PC-3 (cell line): ENCODE data around the gene GLRX5. TPM values are rescaled to one million over a fixed set of nuclear protein-coding genes. Genes with fewer than 3 reads are reported as not detected.

ENCODE experiments used
- ATAC-seq: fragments of 200-7000 bp; cut with Tn5 transposase; 2 replicates; pipeline ENCODE4 v1.9.1; 2020; ENCODE audit warnings: mild to moderate bottlenecking, moderate library complexity
- BruUV-seq: library from RNA; stranded (reverse); fragments of 400-500 nt; replicated peaks from 2 replicates; lab custom pipeline; 2021; lab: Mats Ljungman, UMichigan
- CTCF ChIA-PET: fragments of 300-600 bp; sonication (Branson Sonifier 250); formaldehyde crosslinking; loops from one replicate; lab custom pipeline; 2022; ENCODE audit warnings: antibody characterized with exemption; lab: Charles Lee
- POLR2A ChIA-PET: fragments of 300-600 bp; sonication (Branson Sonifier 250); formaldehyde crosslinking; loops from one replicate; lab custom pipeline; 2022; ENCODE audit warnings: antibody characterized with exemption; ENCODE audit not compliant: unreplicated experiment; lab: Charles Lee
- DNase-seq: peaks from one replicate; pipeline ENCODE4 v3.0.0-alpha.2; 2015
- H2AFZ ChIP-seq: fragments of 300-600 bp; sonication (generic); 2 replicates; pipeline ENCODE4 v1.6.0; 2016; ENCODE audit warnings: antibody characterized with exemption, low read length
- H3F3A ChIP-seq: fragments of 300-600 bp; sonication (generic); one replicate; pipeline ENCODE4 v1.6.0; 2017; ENCODE audit warnings: antibody characterized with exemption, low read length, control low read depth, mild to moderate bottlenecking; ENCODE audit not compliant: unreplicated experiment
- H3K27ac ChIP-seq: fragments of 300-600 bp; sonication (generic); 2 replicates; pipeline ENCODE4 v1.5.1; 2016; ENCODE audit warnings: mild to moderate bottlenecking, low read length
- H3K27me3 ChIP-seq: fragments of 300-600 bp; sonication (generic); 2 replicates; pipeline ENCODE4 v1.6.1; 2016; ENCODE audit warnings: low read length, mixed read lengths
- H3K36me3 ChIP-seq: fragments of 300-600 bp; sonication (generic); 2 replicates; pipeline ENCODE4 v1.6.1; 2016; ENCODE audit warnings: low read depth, mixed run types, low read length, mixed read lengths
- H3K4me1 ChIP-seq: fragments of 300-600 bp; sonication (generic); 2 replicates; pipeline ENCODE4 v1.5.1; 2016; ENCODE audit warnings: low read length; ENCODE audit not compliant: insufficient read depth
- H3K4me2 ChIP-seq: fragments of 300-600 bp; sonication (generic); 2 replicates; pipeline ENCODE4 v1.6.0; 2016; ENCODE audit warnings: low read length
- H3K4me3 ChIP-seq: fragments of 300-600 bp; sonication (generic); 2 replicates; pipeline ENCODE4 v1.5.1; 2016; ENCODE audit warnings: mild to moderate bottlenecking, low read length, mixed read lengths
- H3K79me2 ChIP-seq: fragments of 300-600 bp; sonication (generic); 2 replicates; pipeline ENCODE4 v1.6.1; 2017; ENCODE audit warnings: low read length, mixed read lengths
- H3K9ac ChIP-seq: fragments of 300-600 bp; sonication (generic); 2 replicates; pipeline ENCODE4 v1.6.0; 2016; ENCODE audit warnings: mild to moderate bottlenecking, low read length
- H3K9me2 ChIP-seq: fragments of 300-600 bp; sonication (generic); replicated peaks from 2 replicates; pipeline ENCODE4 v1.6.1; 2016; ENCODE audit warnings: mixed run types, low read length, mixed read lengths
- H3K9me3 ChIP-seq: fragments of 300-600 bp; sonication (generic); 2 replicates; pipeline ENCODE4 v1.6.1; 2016; ENCODE audit warnings: low read length, mixed read lengths
- H4K20me1 ChIP-seq: fragments of 300-600 bp; sonication (generic); 2 replicates; pipeline ENCODE4 v1.6.1; 2016; ENCODE audit warnings: low read length, mixed read lengths
- CTCF ChIP-seq: fragments of 300-600 bp; sonication (generic); conservative IDR thresholded peaks from 2 replicates; pipeline ENCODE4 v1.5.1; 2017; ENCODE audit warnings: antibody characterized with exemption, low read depth, mild to moderate bottlenecking, low read length
- EZH2 ChIP-seq: fragments of 300-600 bp; sonication (generic); IDR thresholded peaks from one replicate; pipeline ENCODE4 v1.6.1; 2017; ENCODE audit warnings: antibody characterized with exemption, mild to moderate bottlenecking, low read length; ENCODE audit not compliant: unreplicated experiment
- EZH2phosphoT487 ChIP-seq: fragments of 300-600 bp; sonication (generic); IDR thresholded peaks from 2 replicates; pipeline ENCODE4 v1.6.1; 2018; ENCODE audit warnings: mild to moderate bottlenecking, antibody characterized with exemption, low read length, borderline replicate concordance
- intact Hi-C: fragments of 100-400 bp; cut with micrococcal nuclease; formaldehyde crosslinking; loops from 2 replicates; pipeline ENCODE4 v1.9.0; 2023
- total RNA-seq: library from RNA; depleted of rRNA; stranded (reverse); fragments of >200 nt; gene quantifications from 2 replicates; pipeline ENCODE4 v1.2.3, GENCODE V29; 2014

Gene GLRX5
- total RNA-seq, 1 experiment from 2014 or later = 60.0 TPM

- H3K4me1 ChIP-seq = peaks cover 34% of the 10 kb centered on the region
- no peak overlapping the region for H3K4me2 ChIP-seq
- ChIA-PET CTCF (no interaction called here), POLR2A (no interaction called here)
- no peaks in the 10 kb centered on the region for H3K79me2 ChIP-seq
- no peak for DNase-seq
- no TSS peak for BruUV-seq
- no peak overlapping the region for H3K27ac ChIP-seq
- TF ChIP-seq EZH2phosphoT487 (no peak), EZH2 (no peak), CTCF (no peak)
- H4K20me1 ChIP-seq = no peaks in the 10 kb centered on the region
- H3K36me3 ChIP-seq = no peaks in the 10 kb centered on the region
- H3K9me2 ChIP-seq = no peaks in the 10 kb centered on the region
- H3F3A ChIP-seq = no peaks in the 10 kb centered on the region
- no peak overlapping the region for H3K9ac ChIP-seq
- H2AFZ ChIP-seq = no peak overlapping the region
- H3K4me3 ChIP-seq = no peak overlapping the region
- H3K9me3 ChIP-seq = no peaks in the 10 kb centered on the region
- H3K27me3 ChIP-seq = no peaks in the 10 kb centered on the region
- intact Hi-C loops = no loop called here
- no peak for ATAC-seq
Observed at GRCh38 chr14:95505030-95505589, 29.7 kb upstream of the GLRX5 start.

- peak; percentile 89 for ATAC-seq
Observed at GRCh38 chr14:95507174-95507573, 27.7 kb upstream of the GLRX5 start.

More at GRCh38 chr14:95507174-95507573, 27.7 kb upstream of the GLRX5 start:
- H3K9ac ChIP-seq = peak overlapping the region; percentile 65
- H2AFZ ChIP-seq = no peak overlapping the region
- ChIA-PET POLR2A (interaction anchor here (0.6 kb wide), 1 partner anchor 12 kb away, joined by 3 read pairs; no protein-coding TSS in a partner anchor), CTCF (interaction anchor here (1.0 kb wide), 1 partner anchor 65 kb away, joined by 5 read pairs; no protein-coding TSS in a partner anchor)
- no peaks in the 10 kb centered on the region for H3K9me2 ChIP-seq
- H3K79me2 ChIP-seq = no peaks in the 10 kb centered on the region
- peak overlapping the region; percentile 92 for H3K27ac ChIP-seq
- no TSS peak for BruUV-seq
- no peaks in the 10 kb centered on the region for H3K36me3 ChIP-seq
- no peak for TF ChIP-seq CTCF
- TF ChIP-seq EZH2phosphoT487 = no peak
- no peak for TF ChIP-seq EZH2
- H4K20me1 ChIP-seq = no peaks in the 10 kb centered on the region
- DNase-seq = peak; percentile 98
- peak overlapping the region; percentile 76 for H3K4me2 ChIP-seq
- H3K4me1 ChIP-seq = peaks cover 23% of the 10 kb centered on the region
- H3K27me3 ChIP-seq = no peaks in the 10 kb centered on the region
- no peaks in the 10 kb centered on the region for H3F3A ChIP-seq
- intact Hi-C loops = loop anchor here (1.0 kb wide), 1 partner anchor 27 kb away; no protein-coding TSS in a partner anchor
- peak overlapping the region; percentile 28; the same call in 1 of the 2 replicates for H3K4me3 ChIP-seq
- H3K9me3 ChIP-seq = no peaks in the 10 kb centered on the region
